ENCODE measurements around the gene ATP6V0A4. TPM values are rescaled to one million over a fixed set of nuclear protein-coding genes. Genes with fewer than 3 reads are reported as not detected.
A peak's percentile ranks its signal among the peaks of the same experiment; 100 is the strongest.

ATP6V0A4 gene
- total RNA-seq, 1 donor from 2014 or later, result 0.25 TPM

GRCh38 chr7:138756591-138757242 lies 41.3 kb downstream of the ATP6V0A4 start:
- Histone ChIP-seq H3K4me2 (ENCODE audit: low read length) (no peak overlapping the region), H2AFZ (ENCODE audit: low read depth, low read length) (no peak overlapping the region), H3K9ac (ENCODE audit: low read length) (no peak overlapping the region), H3K9me3 (ENCODE audit: insufficient read depth, low read depth, low read length) (no peaks in the 10 kb centered on the region), H3K4me1 (ENCODE audit: insufficient read depth, low read length) (no peaks in the 10 kb centered on the region), H3K36me3 (ENCODE audit: insufficient read depth, low read length) (no peaks in the 10 kb centered on the region), H3K27me3 (ENCODE audit: insufficient read depth, low read length) (no peaks in the 10 kb centered on the region), H3K27ac (ENCODE audit: low read depth, low read length) (no peak overlapping the region), H3K4me3 (ENCODE audit: insufficient read depth, low read depth, low read length) (no peak overlapping the region), H3K79me2 (ENCODE audit: insufficient read depth, low read length) (no peaks in the 10 kb centered on the region), H4K20me1 (ENCODE audit: insufficient read depth, low read length) (no peaks in the 10 kb centered on the region)
- no peaks in the 10 kb centered on the region for H3K9me3 Mint-ChIP-seq (ENCODE audit: unreplicated experiment)
- DNase-seq (ENCODE audit: low read depth) (no peak), FAIRE-seq (no peak)
- peak overlapping the region; percentile 40 for H3K4me3 Mint-ChIP-seq (ENCODE audit: unreplicated experiment)
- peaks cover 34% of the 10 kb centered on the region for H3K4me1 Mint-ChIP-seq (ENCODE audit: low read depth, unreplicated experiment)
- H3K27ac Mint-ChIP-seq (ENCODE audit: unreplicated experiment), result no peak overlapping the region
- H3K27me3 Mint-ChIP-seq (ENCODE audit: low read depth, unreplicated experiment), result no peaks in the 10 kb centered on the region
- no peaks in the 10 kb centered on the region for H3K36me3 Mint-ChIP-seq (ENCODE audit: low read depth, unreplicated experiment)
- TF ChIP-seq EZH2 (IDR thresholded peaks at IDR 0.05; ENCODE audit: insufficient read depth, low read length), result no peak
- TF ChIP-seq CTCF (IDR thresholded peaks at IDR 0.05; ENCODE audit: insufficient read depth, low read depth, low read length), result no peak

DNA sequence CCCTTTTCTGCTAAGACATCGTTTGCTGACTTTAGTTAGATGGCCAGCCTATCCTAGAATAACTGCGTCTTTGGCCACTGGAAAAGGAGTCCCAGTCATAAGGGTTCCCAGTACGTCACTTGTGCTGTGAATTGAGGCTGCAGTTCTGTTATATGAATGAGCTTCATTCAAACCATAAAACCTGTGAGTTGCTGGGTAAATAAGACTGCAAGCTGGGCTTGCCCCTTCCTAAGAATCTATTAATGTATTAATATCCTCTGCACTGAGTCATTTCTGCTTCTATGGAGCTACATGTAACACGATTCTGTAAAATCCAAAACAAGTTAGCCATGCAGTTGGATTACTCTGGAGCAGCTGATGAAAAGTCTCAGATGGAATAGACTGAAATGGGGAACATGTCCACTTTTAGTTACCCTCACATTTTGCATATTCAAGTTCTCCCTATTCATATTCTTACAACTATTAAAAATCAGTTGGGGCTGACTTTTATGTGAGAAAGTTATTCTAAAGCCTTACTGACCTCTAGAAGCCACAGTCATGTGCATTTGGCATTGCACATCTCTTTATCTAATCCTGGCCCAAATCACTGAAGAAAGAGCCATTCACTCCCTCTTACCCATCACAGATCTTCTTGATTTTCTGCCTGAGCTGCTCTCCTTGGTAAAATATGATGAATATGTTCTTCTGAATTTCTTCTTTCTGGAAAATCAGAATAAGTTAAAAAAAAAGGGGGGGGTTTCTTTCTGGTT lies 42.0 kb downstream of the ATP6V0A4 start:
- no peaks in the 10 kb centered on the region for H3K79me2 ChIP-seq (ENCODE audit: insufficient read depth, low read length)
- H3K4me1 ChIP-seq (ENCODE audit: insufficient read depth, low read length), result no peaks in the 10 kb centered on the region
- no peaks in the 10 kb centered on the region for H3K36me3 ChIP-seq (ENCODE audit: insufficient read depth, low read length)
- no peak overlapping the region for H2AFZ ChIP-seq (ENCODE audit: low read depth, low read length)
- Mint-ChIP-seq H3K4me1 (ENCODE audit: low read depth, unreplicated experiment) (peaks cover 34% of the 10 kb centered on the region), H3K27ac (ENCODE audit: unreplicated experiment) (no peak overlapping the region), H3K36me3 (ENCODE audit: low read depth, unreplicated experiment) (no peaks in the 10 kb centered on the region), H3K9me3 (ENCODE audit: unreplicated experiment) (peaks cover 2% of the 10 kb centered on the region), H3K27me3 (ENCODE audit: low read depth, unreplicated experiment) (peaks cover under 1% of the 10 kb centered on the region), H3K4me3 (ENCODE audit: unreplicated experiment) (peak overlapping the region; percentile 5)
- no peaks in the 10 kb centered on the region for H3K27me3 ChIP-seq (ENCODE audit: insufficient read depth, low read length)
- no peak overlapping the region for H3K4me3 ChIP-seq (ENCODE audit: insufficient read depth, low read depth, low read length)
- TF ChIP-seq EZH2 (IDR thresholded peaks at IDR 0.05; ENCODE audit: insufficient read depth, low read length), result no peak
- no peak for TF ChIP-seq CTCF (IDR thresholded peaks at IDR 0.05; ENCODE audit: insufficient read depth, low read depth, low read length)
- FAIRE-seq (no peak), DNase-seq (ENCODE audit: low read depth) (no peak)
- H3K9ac ChIP-seq (ENCODE audit: low read length), result no peak overlapping the region
- no peaks in the 10 kb centered on the region for H3K9me3 ChIP-seq (ENCODE audit: insufficient read depth, low read depth, low read length)
- no peak overlapping the region for H3K27ac ChIP-seq (ENCODE audit: low read depth, low read length)
- no peaks in the 10 kb centered on the region for H4K20me1 ChIP-seq (ENCODE audit: insufficient read depth, low read length)
- H3K4me2 ChIP-seq (ENCODE audit: low read length), result no peak overlapping the region

DNA sequence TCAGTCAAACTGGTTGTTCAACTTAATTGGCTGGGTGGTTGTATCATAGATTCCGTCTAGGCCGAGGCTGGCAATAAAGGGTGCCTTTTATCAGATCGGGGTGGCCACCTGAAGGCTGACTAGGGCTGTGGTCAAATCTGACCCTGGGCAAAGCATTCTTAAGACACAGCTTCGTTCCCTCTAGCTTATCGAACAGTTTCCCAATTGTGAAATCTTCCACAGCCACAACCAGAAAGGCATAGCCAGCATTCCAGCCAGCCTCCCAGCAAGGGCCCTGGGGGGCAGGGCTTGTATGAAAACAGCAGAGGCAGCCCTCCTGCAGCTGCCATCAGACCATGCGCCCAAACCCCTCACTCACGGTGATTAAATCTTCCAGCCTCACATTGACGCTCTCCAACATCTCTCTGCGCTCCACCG lies 42.7 kb downstream of the ATP6V0A4 start:
- FAIRE-seq (no peak), DNase-seq (ENCODE audit: low read depth) (peak; percentile 36)
- Histone ChIP-seq H3K4me3 (ENCODE audit: insufficient read depth, low read depth, low read length) (no peak overlapping the region), H3K79me2 (ENCODE audit: insufficient read depth, low read length) (no peaks in the 10 kb centered on the region), H2AFZ (ENCODE audit: low read depth, low read length) (no peak overlapping the region), H3K4me1 (ENCODE audit: insufficient read depth, low read length) (no peaks in the 10 kb centered on the region), H3K27ac (ENCODE audit: low read depth, low read length) (no peak overlapping the region), H3K36me3 (ENCODE audit: insufficient read depth, low read length) (no peaks in the 10 kb centered on the region), H3K9ac (ENCODE audit: low read length) (no peak overlapping the region), H3K9me3 (ENCODE audit: insufficient read depth, low read depth, low read length) (no peaks in the 10 kb centered on the region), H3K27me3 (ENCODE audit: insufficient read depth, low read length) (no peaks in the 10 kb centered on the region), H4K20me1 (ENCODE audit: insufficient read depth, low read length) (no peaks in the 10 kb centered on the region), H3K4me2 (ENCODE audit: low read length) (no peak overlapping the region)
- H3K27me3 Mint-ChIP-seq (ENCODE audit: low read depth, unreplicated experiment), result peaks cover 3% of the 10 kb centered on the region
- no peak for TF ChIP-seq EZH2 (IDR thresholded peaks at IDR 0.05; ENCODE audit: insufficient read depth, low read length)
- no peak for TF ChIP-seq CTCF (IDR thresholded peaks at IDR 0.05; ENCODE audit: insufficient read depth, low read depth, low read length)
- peaks cover 34% of the 10 kb centered on the region for H3K4me1 Mint-ChIP-seq (ENCODE audit: low read depth, unreplicated experiment)
- peaks cover 2% of the 10 kb centered on the region for H3K9me3 Mint-ChIP-seq (ENCODE audit: unreplicated experiment)
- peak overlapping the region; percentile 36 for H3K27ac Mint-ChIP-seq (ENCODE audit: unreplicated experiment)
- H3K4me3 Mint-ChIP-seq (ENCODE audit: unreplicated experiment), result peak overlapping the region; percentile 5
- H3K36me3 Mint-ChIP-seq (ENCODE audit: low read depth, unreplicated experiment), result no peaks in the 10 kb centered on the region

Measured in astrocyte (in vitro differentiated cells and primary cell).